Large intestine (tissue), 3 donors: ENCODE measurements around the gene TST. TPM values are rescaled to one million over a fixed set of nuclear protein-coding genes. Genes with fewer than 3 reads are reported as not detected.
"Not testable (repeated sequence)": the region's sequence is repeated elsewhere in the genome, so short reads cannot be mapped to it uniquely, and the experiment has no call there.

Source experiments
- DNase-seq, 2 donors: peaks; one replicate each; pipeline versions ENCODE4 v3.0.0 to v3.0.0-alpha.2; 2013
- H3K27ac ChIP-seq: one replicate; pipeline ENCODE4 v1.5.1; 2013; ENCODE audit warnings: low read length
- H3K27me3 ChIP-seq: 2 replicates; pipeline ENCODE4 v1.6.1; 2013; ENCODE audit warnings: low read length; ENCODE audit not compliant: control insufficient read depth, insufficient read depth
- H3K36me3 ChIP-seq: 2 replicates; pipeline ENCODE4 v1.6.1; 2013; ENCODE audit warnings: low read length; ENCODE audit not compliant: control insufficient read depth, insufficient read depth
- H3K4me1 ChIP-seq: one replicate; pipeline ENCODE4 v1.6.1; 2013; ENCODE audit warnings: low read length; ENCODE audit not compliant: control insufficient read depth, insufficient read depth
- H3K4me3 ChIP-seq: one replicate; pipeline ENCODE4 v1.5.1; 2013; ENCODE audit warnings: low read length
- H3K9me3 ChIP-seq: one replicate; pipeline ENCODE4 v1.6.1; 2013; ENCODE audit warnings: mild to moderate bottlenecking, low read depth, low read length, moderate library complexity; ENCODE audit not compliant: control insufficient read depth
- WGBS: methylation state at CpG from one replicate; pipeline ENCODE4 v1.1.5; 2013; ENCODE audit warnings: low lambda C conversion rate; ENCODE audit not compliant: insufficient coverage; 5-methylcytosine and 5-hydroxymethylcytosine counted together
- polyA plus RNA-seq: library from polyadenylated mRNA; unstranded; fragments of 120-200 nt; gene quantifications from one replicate; pipeline ENCODE4 v1.2.1, GENCODE V29; 2013

Gene TST
- polyA plus RNA-seq, 1 donor: 87.6 TPM

DNA sequence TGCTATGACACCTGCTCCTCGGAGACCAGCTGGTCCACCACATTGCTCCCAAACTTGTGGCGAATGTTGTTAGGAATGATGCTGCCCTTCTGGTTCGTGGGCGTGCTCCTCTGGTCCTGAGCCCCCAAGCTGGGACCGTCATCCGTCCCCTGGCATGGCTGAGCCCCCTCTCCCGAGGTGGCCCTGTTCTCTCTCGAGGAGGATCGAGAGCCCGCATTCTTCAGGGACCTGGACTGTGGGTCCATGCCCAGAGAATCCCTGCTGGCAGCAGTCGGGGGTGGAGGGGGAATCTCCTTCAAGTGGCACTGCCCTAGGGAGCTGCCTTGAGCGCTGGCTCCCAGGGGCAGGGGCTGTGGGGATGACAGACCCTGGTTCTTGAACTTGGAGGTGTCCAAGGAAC lies 17.4 kb downstream of the TST start:
- Histone ChIP-seq H3K36me3 (no peaks in the 10 kb centered on the region), H3K27ac (no peak overlapping the region), H3K27me3 (no peaks in the 10 kb centered on the region), H3K4me1 (no peaks in the 10 kb centered on the region), H3K9me3 (no peaks in the 10 kb centered on the region), H3K4me3 (no peak overlapping the region)
- WGBS: no CpG with 5 or more reads among the region's 12 CpGs
- no peak for DNase-seq

DNA sequence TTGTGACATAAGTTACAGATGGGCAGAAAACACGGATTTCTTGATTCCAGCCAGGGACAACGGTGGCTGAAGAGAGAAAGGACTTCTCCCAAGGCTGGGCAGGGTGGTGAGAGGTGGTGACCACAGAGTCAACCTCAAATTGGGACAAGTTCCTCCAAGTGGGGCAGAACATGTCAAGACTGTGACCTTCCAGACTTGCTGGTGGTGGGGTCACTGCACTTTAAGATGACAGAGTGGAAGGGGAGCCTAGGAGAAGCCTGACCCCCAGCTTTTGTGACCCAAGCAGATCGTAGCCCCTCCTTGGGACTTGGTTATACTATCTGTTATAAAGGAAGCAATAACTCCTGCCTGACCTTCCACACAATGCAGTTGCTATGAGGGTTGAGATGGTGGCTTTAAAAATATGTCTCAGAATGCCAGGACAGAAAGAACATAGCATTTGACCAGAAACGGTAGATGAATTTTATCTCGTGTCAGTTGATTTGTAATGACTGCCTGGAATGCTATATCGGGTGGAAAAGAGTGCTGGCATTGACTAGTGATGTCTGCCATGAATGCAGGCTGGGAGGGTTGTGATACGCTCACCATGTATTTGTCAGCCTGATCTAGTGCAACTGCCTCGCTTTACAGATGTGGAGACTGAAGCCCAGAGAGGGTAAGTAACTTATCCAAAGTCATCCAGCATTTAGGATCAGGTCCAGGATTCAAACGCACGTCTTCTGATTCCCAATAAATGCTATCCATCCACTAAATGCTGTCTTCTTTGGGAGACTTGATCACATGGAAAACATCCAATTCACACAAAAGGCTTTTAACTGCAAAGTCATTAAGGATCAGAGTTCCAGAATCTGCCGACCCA lies 18.3 kb downstream of the TST start:
- Histone ChIP-seq H3K36me3 (no peaks in the 10 kb centered on the region), H3K27me3 (no peaks in the 10 kb centered on the region), H3K27ac (no peak overlapping the region), H3K4me3 (no peak overlapping the region), H3K4me1 (no peaks in the 10 kb centered on the region), H3K9me3 (no peaks in the 10 kb centered on the region)
- no CpG with 5 or more reads among the region's 11 CpGs for WGBS
- DNase-seq: no peak

DNA sequence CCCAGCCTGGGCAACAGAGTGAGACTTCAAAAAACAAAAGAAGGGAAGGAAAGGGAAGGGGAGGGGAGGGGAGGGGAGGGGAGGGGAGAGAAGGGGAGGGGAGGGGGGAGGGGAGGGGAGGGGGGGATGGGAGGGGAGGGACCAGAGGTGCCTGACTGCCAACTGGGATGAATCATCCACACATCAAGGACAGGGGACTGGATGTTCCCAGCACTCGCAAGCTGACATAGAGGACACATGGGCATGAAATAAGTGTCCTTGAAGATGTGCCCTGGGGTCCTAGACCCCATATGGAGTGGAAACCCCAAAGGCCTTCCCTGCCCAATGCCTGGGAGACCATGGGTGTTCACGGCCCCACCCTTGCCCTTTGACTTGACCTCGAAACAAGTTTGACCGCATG lies 19.8 kb downstream of the TST start:
- H3K4me1 ChIP-seq: no peaks in the 10 kb centered on the region
- no peaks in the 10 kb centered on the region for H3K9me3 ChIP-seq
- H3K27me3 ChIP-seq: no peaks in the 10 kb centered on the region
- H3K4me3 ChIP-seq: no peak overlapping the region
- no peaks in the 10 kb centered on the region for H3K36me3 ChIP-seq
- no peak for DNase-seq
- WGBS: no CpG with 5 or more reads among the region's 4 CpGs
- no peak overlapping the region for H3K27ac ChIP-seq

DNA sequence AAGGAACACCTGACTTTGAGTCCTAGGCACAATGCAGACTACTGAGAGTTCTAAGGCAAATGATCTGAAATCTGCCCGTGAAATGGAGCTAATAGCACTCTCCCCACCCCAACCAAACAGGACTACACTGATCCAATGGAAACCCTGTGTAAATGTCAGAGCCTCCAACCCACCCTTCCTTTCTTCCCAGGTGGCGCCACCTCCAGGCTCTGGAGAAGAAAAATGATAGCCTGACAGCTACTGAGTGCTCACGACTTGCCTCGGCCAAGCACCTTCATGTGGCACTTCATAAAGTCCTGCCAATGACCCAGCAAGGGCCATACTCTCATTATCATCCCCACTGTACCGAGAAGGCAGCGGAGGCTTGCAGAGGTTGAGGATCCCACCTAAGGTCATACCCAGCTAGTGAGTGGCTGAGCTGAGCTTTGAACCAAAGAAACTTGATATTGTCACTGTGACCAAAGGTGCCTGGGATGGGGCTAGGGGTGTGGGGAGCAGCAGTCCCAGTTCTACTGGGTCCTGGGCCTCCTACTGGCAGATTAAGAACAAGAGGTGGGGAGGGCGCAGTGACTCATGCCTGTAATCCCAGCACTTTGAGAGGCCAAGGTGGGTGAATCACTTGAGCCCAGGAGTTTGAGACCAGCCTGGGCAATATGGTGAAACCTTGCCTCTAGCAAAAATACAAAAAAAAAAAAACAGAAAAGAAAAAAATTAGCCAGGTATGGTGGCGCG lies 20.5 kb downstream of the TST start:
- no peak for DNase-seq
- Histone ChIP-seq H3K27me3 (no peaks in the 10 kb centered on the region), H3K9me3 (no peaks in the 10 kb centered on the region), H3K27ac (no peak overlapping the region), H3K36me3 (no peaks in the 10 kb centered on the region), H3K4me3 (no peak overlapping the region), H3K4me1 (no peaks in the 10 kb centered on the region)
- no CpG with 5 or more reads among the region's 9 CpGs for WGBS

DNA sequence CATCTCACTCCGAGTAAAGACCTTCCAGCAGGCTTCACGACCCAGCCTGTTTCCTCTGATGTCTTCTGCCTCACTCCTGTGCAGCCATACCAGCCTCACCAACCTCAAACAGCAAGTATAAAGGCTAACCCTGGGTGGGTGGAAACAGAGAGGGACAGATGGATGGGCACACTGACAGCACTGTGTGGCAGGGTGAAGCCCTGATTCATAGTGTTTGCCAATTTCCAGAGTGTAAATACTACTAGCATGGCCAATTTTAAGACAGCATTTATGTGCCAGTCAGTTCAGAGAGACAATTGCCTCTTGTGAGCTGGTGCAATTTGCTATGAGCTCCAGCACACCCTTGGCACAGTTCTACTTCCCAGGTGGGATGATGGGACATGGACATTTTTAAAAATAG lies 21.5 kb downstream of the TST start:
- Histone ChIP-seq H3K9me3 (no peaks in the 10 kb centered on the region), H3K27ac (no peak overlapping the region), H3K27me3 (no peaks in the 10 kb centered on the region), H3K36me3 (no peaks in the 10 kb centered on the region), H3K4me1 (no peaks in the 10 kb centered on the region), H3K4me3 (no peak overlapping the region)
- no peak for DNase-seq
- no CpG with 5 or more reads among the region's 2 CpGs for WGBS

DNA sequence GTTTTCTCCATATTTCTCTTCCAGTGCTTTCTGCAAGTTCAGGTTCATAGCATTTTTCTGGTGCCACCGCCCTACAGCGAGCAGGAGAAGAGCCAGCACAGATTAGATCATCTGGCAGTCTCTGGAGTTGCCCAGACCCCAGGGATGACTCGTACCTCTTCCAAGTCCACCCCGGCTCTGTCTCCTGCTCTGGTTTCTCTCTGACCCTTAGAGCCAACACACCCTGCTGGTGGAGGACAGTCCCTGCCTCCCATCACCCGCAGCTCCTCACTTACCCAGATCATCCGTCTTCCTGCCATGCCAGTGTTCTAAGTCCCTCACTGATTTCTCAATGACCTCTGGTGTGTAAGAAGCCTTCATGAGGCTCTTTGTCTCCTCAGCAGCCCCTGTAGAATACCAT lies 28.0 kb downstream of the TST start:
- no CpG with 5 or more reads among the region's 6 CpGs for WGBS
- Histone ChIP-seq H3K27me3 (peaks cover 23% of the 10 kb centered on the region), H3K36me3 (no peaks in the 10 kb centered on the region), H3K4me3 (no peak overlapping the region), H3K27ac (no peak overlapping the region), H3K9me3 (peaks cover under 1% of the 10 kb centered on the region), H3K4me1 (no peaks in the 10 kb centered on the region)
- DNase-seq: no peak

DNA sequence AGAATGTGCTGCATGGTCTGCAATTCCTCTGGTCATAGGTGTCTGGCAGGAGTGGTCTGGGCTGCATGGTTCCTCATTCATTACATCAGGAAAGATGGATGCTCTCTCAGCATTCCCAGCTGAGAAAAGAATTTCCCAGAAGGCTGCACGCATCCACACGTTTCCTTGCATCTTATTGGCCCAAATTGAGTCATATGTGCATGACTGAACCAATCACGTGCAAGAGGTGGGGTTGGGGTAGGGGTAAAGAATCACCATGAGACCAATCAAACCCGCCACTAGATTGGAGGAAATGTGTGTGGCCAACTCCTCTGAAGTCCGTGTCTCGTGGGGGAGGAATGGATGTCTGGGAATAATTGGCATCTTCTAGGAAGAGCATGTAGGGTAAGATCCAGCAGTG lies 28.8 kb downstream of the TST start:
- WGBS: 67% methylated on average over 1 of the region's 6 CpGs

DNA sequence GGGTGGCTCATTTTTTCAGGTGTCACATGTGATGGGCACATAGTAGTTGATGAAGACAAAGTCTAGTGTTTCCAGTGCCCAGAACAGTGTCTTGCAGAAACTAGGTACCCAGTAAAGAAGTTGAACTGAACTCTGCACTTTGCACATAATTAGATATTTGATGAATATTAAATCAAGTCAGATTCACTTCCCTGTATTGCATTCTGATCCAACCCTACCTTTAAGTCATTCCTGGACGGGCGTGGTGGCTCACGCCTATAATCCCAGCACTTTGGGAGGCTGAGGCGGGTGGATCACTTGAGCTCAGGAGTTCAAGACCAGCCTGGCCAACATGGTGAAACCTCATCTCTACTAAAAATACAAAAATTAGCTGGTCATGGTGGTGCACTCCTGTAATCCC lies 30.2 kb downstream of the TST start:
- not testable (repeated sequence) for H3K9me3 ChIP-seq, DNase-seq, H3K4me1 ChIP-seq, H3K27ac ChIP-seq, H3K36me3 ChIP-seq, H3K4me3 ChIP-seq
- H3K27me3 ChIP-seq: peaks cover 26% of the 10 kb centered on the region
- WGBS: no CpG with 5 or more reads among the region's 4 CpGs

More for the DNA sequence above, 28.8 kb downstream of the TST start:
- peaks cover 23% of the 10 kb centered on the region for H3K27me3 ChIP-seq
- peaks cover 5% of the 10 kb centered on the region for H3K9me3 ChIP-seq
- no peaks in the 10 kb centered on the region for H3K4me1 ChIP-seq
- no peaks in the 10 kb centered on the region for H3K36me3 ChIP-seq
- no peak for DNase-seq
- no peak overlapping the region for H3K27ac ChIP-seq
- no peak overlapping the region for H3K4me3 ChIP-seq

DNA sequence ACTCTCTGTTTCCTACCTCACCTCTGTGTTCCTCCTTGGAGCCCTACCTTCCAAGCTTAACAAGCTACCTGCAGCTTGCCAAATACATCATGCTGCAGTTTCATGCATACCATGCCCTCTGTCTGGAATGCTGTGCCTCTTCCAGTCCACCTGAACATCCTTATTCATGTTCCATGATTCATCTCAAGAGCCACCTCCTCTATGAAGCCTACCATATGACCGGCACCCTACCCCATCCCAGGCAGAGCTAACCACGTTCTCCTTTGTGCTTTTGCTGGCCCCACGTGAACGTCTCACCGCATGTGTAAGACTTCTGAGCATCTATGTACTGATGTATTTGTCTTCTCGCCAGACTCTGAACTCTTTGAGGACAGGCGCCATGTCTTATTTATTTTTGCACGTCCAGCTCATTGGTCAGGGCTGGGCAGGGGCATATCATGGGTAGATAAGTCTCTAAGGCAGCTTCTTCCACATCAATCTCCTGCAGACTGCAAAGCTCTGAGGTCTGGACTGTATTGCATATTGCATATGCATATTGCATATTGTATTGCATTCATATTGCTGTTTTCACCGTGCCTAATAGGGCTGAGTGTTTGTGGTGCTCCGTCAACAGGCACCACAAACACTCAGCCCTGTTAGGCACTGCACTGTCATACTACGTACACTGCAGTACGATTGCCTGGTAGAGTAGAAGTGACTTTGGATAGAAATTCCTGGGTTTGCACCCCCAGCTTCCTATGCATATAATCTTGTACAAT lies 31.0 kb downstream of the TST start:
- DNase-seq: no peak
- peaks cover 26% of the 10 kb centered on the region for H3K27me3 ChIP-seq
- H3K36me3 ChIP-seq: no peaks in the 10 kb centered on the region
- H3K4me3 ChIP-seq: no peak overlapping the region
- H3K4me1 ChIP-seq: no peaks in the 10 kb centered on the region
- H3K27ac ChIP-seq: no peak overlapping the region
- peaks cover 5% of the 10 kb centered on the region for H3K9me3 ChIP-seq
- WGBS: no CpG with 5 or more reads among the region's 12 CpGs

DNA sequence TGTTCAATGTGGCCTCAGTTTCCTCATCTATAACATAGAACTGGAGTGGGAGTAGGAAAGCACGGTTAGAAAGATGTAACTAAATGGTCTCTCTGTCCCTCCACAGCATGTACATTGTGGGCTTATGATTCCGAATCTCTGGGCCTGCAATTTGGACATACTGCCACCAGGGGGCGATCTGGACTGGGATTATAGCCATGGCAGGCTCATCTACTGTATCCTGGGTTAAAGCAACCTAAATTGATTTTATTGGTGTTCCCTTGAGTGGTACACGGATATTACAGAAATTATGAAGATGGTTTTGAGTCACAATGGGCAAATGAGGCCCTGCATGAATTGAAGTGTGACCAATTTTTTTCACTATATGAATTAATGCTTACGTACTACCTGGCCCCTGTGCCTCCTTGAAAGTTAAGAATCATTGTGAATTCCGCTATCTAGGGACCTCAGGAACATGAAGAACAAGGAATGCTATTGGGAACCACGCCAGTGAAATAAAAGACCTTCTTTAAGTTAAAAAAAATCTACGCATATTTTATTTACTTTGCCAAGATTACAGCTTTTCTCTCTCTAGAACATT lies 32.9 kb downstream of the TST start:
- no peak overlapping the region for H3K4me3 ChIP-seq
- 100% methylated on average over 1 of the region's 8 CpGs for WGBS
- peaks cover 5% of the 10 kb centered on the region for H3K9me3 ChIP-seq
- no peaks in the 10 kb centered on the region for H3K36me3 ChIP-seq
- H3K4me1 ChIP-seq: peaks cover 3% of the 10 kb centered on the region
- H3K27me3 ChIP-seq: peaks cover 25% of the 10 kb centered on the region
- H3K27ac ChIP-seq: no peak overlapping the region
- no peak for DNase-seq
